A549 (cell line): ENCODE measurements around the gene TP53RK. TPM values are rescaled to one million over a fixed set of nuclear protein-coding genes. Genes with fewer than 3 reads are reported as not detected.

Source experiments
- ATAC-seq, 2 experiments: fragments of 200-7000 bp in 1 of 2; fragments of >200 bp in 1 of 2; cut with Nextera tagmentation in 1 of 2; cut with Tn5 transposase in 1 of 2; 3 replicates each; pipeline versions ENCODE4 v1.8.0 to v1.9.1; 2018 to 2020; ENCODE audit warnings: mild to moderate bottlenecking in 1 of 2, moderate library complexity in 1 of 2
- CTCF ChIA-PET: fragments of 300-600 bp; sonication (Branson Sonifier 250); formaldehyde crosslinking; extraction: SDS; loops from one replicate; lab custom pipeline; 2021; ENCODE audit warnings: antibody characterized with exemption, inconsistent platforms; lab: Yijun Ruan, JAX
- POLR2A ChIA-PET: fragments of 350-600 bp; formaldehyde crosslinking; extraction: SDS; loops from one replicate; lab custom pipeline; 2021; ENCODE audit warnings: antibody characterized with exemption, inconsistent platforms; lab: Yijun Ruan, JAX
- DNase-seq, 2 experiments: peaks; one replicate each; pipeline versions ENCODE4 v3.0.0 to v3.0.0-alpha.2; 2011 to 2016; ENCODE audit warnings: low read depth in 1 of 2, low spot score in 1 of 2
- FAIRE-seq: peaks from 2 replicates; lab custom pipeline; 2011; peaks lifted over from hg19 to GRCh38; lab: Jason Lieb, UNC
- H3K27ac ChIP-seq, 2 experiments: fragments of >200 bp; sonication (Bioruptor Twin); formaldehyde crosslinking; 3 replicates each; pipeline ENCODE4 v1.5.1; 2016 to 2017
- H3K4me1 ChIP-seq: fragments of >200 bp; sonication (Bioruptor Twin); formaldehyde crosslinking; 3 replicates; pipeline ENCODE4 v1.6.1; 2016
- H3K4me2 ChIP-seq: fragments of >200 bp; sonication (Bioruptor Twin); formaldehyde crosslinking; 3 replicates; pipeline ENCODE4 v1.6.1; 2016
- H3K4me3 ChIP-seq: fragments of >200 bp; sonication (Bioruptor Twin); formaldehyde crosslinking; 3 replicates; pipeline ENCODE4 v1.5.1; 2016
- H3K9me3 ChIP-seq: fragments of >200 bp; sonication (Bioruptor Twin); formaldehyde crosslinking; 3 replicates; pipeline ENCODE4 v1.6.1; 2016
- BHLHE40 ChIP-seq: IDR thresholded peaks from 2 replicates; pipeline ENCODE4 v1.6.1; 2012; ENCODE audit warnings: low read depth, low read length, inconsistent platforms
- CEBPB ChIP-seq, 2 experiments: fragments of >200 bp in 1 of 2; sonication (Bioruptor Twin) in 1 of 2; formaldehyde crosslinking in 1 of 2; IDR thresholded peaks; 2 replicates each; pipeline ENCODE4 v1.6.1; 2012 to 2016
- CTCF ChIP-seq: fragments of >200 bp; sonication (Bioruptor Twin); formaldehyde crosslinking; IDR thresholded peaks from 3 replicates; pipeline ENCODE4 v1.5.1; 2016
- EHF ChIP-seq: fragments of 250-450 bp; sonication (Bioruptor Pico); IDR thresholded peaks from 2 replicates; pipeline ENCODE4 v1.5.0; 2020; ENCODE audit warnings: mild to moderate bottlenecking
- EHMT2 ChIP-seq: fragments of 200-600 bp; sonication (generic); IDR thresholded peaks from 2 replicates; pipeline ENCODE4 v1.6.1; 2016; ENCODE audit warnings: antibody characterized with exemption, low read depth, mild to moderate bottlenecking, moderate library complexity
- ELK1 ChIP-seq: fragments of 150-350 bp; IDR thresholded peaks from 2 replicates; pipeline ENCODE4 v1.6.1; 2014; ENCODE audit warnings: low read depth, mild to moderate bottlenecking, low read length
- HES2 ChIP-seq: fragments of >200 bp; sonication (Bioruptor Twin); formaldehyde crosslinking; IDR thresholded peaks from 2 replicates; pipeline ENCODE4 v1.6.1; 2016
- KDM1A ChIP-seq: fragments of 200-600 bp; sonication (generic); IDR thresholded peaks from 2 replicates; pipeline ENCODE4 v1.6.1; 2016; ENCODE audit warnings: low read depth, mild to moderate bottlenecking
- MAFK ChIP-seq: fragments of 450-650 bp; IDR thresholded peaks from 2 replicates; pipeline ENCODE4 v1.6.1; 2014; ENCODE audit not compliant: partially characterized antibody
- NFE2L2 ChIP-seq: fragments of 150-350 bp; conservative IDR thresholded peaks from 2 replicates; pipeline ENCODE4 v1.6.1; 2014; ENCODE audit warnings: low read length
- NPAS2 ChIP-seq: fragments of 250-450 bp; sonication (Bioruptor Pico); IDR thresholded peaks from 2 replicates; pipeline ENCODE4 v1.8.0; 2022; ENCODE audit warnings: mild to moderate bottlenecking, moderate library complexity, borderline replicate concordance
- RFX5 ChIP-seq: fragments of 450-650 bp; IDR thresholded peaks from 2 replicates; pipeline ENCODE4 v1.7.1; 2014; ENCODE audit warnings: antibody characterized with exemption, mild to moderate bottlenecking, moderate library complexity
- USF2 ChIP-seq: fragments of 450-650 bp; IDR thresholded peaks from 2 replicates; pipeline ENCODE4 v1.6.1; 2014; ENCODE audit warnings: antibody characterized with exemption
- ZC3H11A ChIP-seq: fragments of 450-650 bp; IDR thresholded peaks from 2 replicates; pipeline ENCODE4 v1.6.1; 2014; ENCODE audit warnings: antibody characterized with exemption, mild to moderate bottlenecking
- ZSCAN20 ChIP-seq: fragments of 250-450 bp; sonication (Bioruptor Pico); IDR thresholded peaks from 2 replicates; pipeline ENCODE4 v1.8.0; 2022; ENCODE audit warnings: mild to moderate bottlenecking, moderate library complexity
- WGBS: methylation state at CpG from one replicate; pipeline ENCODE4 v1.1.6; 2017; ENCODE audit errors: missing lambda C conversion rate; 5-methylcytosine and 5-hydroxymethylcytosine counted together
- polyA plus RNA-seq, 4 experiments: library from polyadenylated mRNA; depleted of rRNA in 3 of 4; stranded (reverse); fragments of >200 nt; fragmentation: RNase III in 1 of 4; extraction: RNeasy Plus Mini Kit Qiagen cat#74134 plus additional on column Dnase treatment in 1 of 4; gene quantifications; 2 replicates in 3 of 4; 3 replicates in 1 of 4; pipeline ENCODE4 v1.2.3, GENCODE V29; 2011 to 2017

Gene TP53RK
- polyA plus RNA-seq, 2 of the 4 experiments (the other 2 are of a cell fraction): 9.8 to 11.8 TPM

GRCh38 chr20:46672543-46673148 lies 16.6 kb downstream of the TP53RK start:
- CTCF ChIA-PET: interaction anchor here (1.3 to 2.0 kb wide), 4 partner anchors 9 to 152 kb away, joined by 4 to 14 read pairs (median 6); no protein-coding TSS in a partner anchor
- Histone ChIP-seq H3K4me1 (no peaks in the 10 kb centered on the region), H3K4me3 (no peak overlapping the region), H3K27ac (no peak overlapping the region), H3K9me3 (peaks cover 24% of the 10 kb centered on the region), H3K4me2 (no peak overlapping the region)
- 27% methylated on average over 3 of the region's 5 CpGs for WGBS
- TF ChIP-seq CTCF: no peak
- no peak for TF ChIP-seq KDM1A
- TF ChIP-seq HES2: no peak
- TF ChIP-seq NFE2L2: no peak
- TF ChIP-seq ZSCAN20 (CRISPR knock-in tag): no peak
- TF ChIP-seq EHF (CRISPR knock-in tag): no peak
- TF ChIP-seq NPAS2 (CRISPR knock-in tag): no peak
- TF ChIP-seq RFX5: no peak
- no peak for TF ChIP-seq EHMT2
- TF ChIP-seq USF2: no peak
- TF ChIP-seq ELK1: no peak
- no peak for FAIRE-seq
- POLR2A ChIA-PET: no interaction called here
- ATAC-seq: no peak
- no peak for DNase-seq

GRCh38 chr20:46671866-46672542 lies 17.2 kb downstream of the TP53RK start:
- no peak for FAIRE-seq
- Histone ChIP-seq H3K4me3 (no peak overlapping the region), H3K27ac (no peak overlapping the region)
- no peak for TF ChIP-seq ZSCAN20 (CRISPR knock-in tag)
- no peak for TF ChIP-seq ZC3H11A
- TF ChIP-seq MAFK: no peak
- TF ChIP-seq BHLHE40: no peak
- no peak for TF ChIP-seq CEBPB (IDR thresholded peaks at IDR 0.05)
- no peak for TF ChIP-seq NPAS2 (CRISPR knock-in tag)
- TF ChIP-seq EHF (CRISPR knock-in tag): no peak
- TF ChIP-seq, all 56 proteins: peak for 0
- CTCF ChIA-PET: interaction anchor here (0.7 to 2.0 kb wide), 5 partner anchors 8 to 152 kb away, joined by 4 to 14 read pairs (median 5); partner anchors contain the start of gene TP53RK
- POLR2A ChIA-PET: interaction anchor here (0.6 kb wide), 1 partner anchor 186 kb away, joined by 3 read pairs; no protein-coding TSS in a partner anchor
- H3K9me3 ChIP-seq: peaks cover 24% of the 10 kb centered on the region
- 36% methylated on average over 3 of the region's 3 CpGs for WGBS
- DNase-seq (no peak), ATAC-seq (no peak)
- H3K4me1 ChIP-seq: no peaks in the 10 kb centered on the region
- H3K4me2 ChIP-seq: no peak overlapping the region
